Measurements from ENCODE around the gene MAP1LC3B.

MAP1LC3B gene

DNA sequence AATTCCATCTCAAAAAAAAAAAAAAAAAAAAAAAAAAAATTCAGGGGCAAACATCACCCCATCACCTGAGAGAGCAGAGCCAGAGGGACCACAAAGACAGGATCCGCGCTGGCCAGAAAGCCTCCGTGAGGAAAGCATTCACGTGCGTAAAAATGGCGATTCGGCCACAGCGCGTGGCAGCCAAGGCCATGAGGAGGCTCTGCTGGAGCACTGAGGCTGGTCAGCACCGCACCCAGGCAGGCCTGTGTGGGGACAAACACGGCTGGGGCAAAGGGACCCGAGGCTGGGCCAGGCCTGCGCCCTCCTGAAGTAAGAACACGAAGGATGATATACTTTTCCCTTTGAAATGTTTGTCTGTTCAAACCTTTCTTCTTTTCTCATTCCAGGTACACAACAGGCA, 45.2 kb downstream of the MAP1LC3B start:
- Histone ChIP-seq H3K27me3 (ENCODE audit: insufficient read depth, poor library complexity, severe bottlenecking) (no peaks in the 10 kb centered on the region), H3K27ac (replicated peaks) (no peak overlapping the region), H3K4me3 (replicated peaks; ENCODE audit: insufficient read depth, low read length) (no peak overlapping the region)
- DNase-seq (ENCODE audit: low read depth in 1 of 2, low spot score in 1 of 2) = no peak
- TF ChIP-seq POLR2AphosphoS5 (IDR thresholded peaks at IDR 0.05; ENCODE audit: low read depth) (no peak), SPI1 (IDR thresholded peaks at IDR 0.05; ENCODE audit: borderline replicate concordance, low read depth) (no peak), GABPA (IDR thresholded peaks at IDR 0.05; ENCODE audit: low read depth) (no peak)
- TF ChIP-seq, protein P1, sequence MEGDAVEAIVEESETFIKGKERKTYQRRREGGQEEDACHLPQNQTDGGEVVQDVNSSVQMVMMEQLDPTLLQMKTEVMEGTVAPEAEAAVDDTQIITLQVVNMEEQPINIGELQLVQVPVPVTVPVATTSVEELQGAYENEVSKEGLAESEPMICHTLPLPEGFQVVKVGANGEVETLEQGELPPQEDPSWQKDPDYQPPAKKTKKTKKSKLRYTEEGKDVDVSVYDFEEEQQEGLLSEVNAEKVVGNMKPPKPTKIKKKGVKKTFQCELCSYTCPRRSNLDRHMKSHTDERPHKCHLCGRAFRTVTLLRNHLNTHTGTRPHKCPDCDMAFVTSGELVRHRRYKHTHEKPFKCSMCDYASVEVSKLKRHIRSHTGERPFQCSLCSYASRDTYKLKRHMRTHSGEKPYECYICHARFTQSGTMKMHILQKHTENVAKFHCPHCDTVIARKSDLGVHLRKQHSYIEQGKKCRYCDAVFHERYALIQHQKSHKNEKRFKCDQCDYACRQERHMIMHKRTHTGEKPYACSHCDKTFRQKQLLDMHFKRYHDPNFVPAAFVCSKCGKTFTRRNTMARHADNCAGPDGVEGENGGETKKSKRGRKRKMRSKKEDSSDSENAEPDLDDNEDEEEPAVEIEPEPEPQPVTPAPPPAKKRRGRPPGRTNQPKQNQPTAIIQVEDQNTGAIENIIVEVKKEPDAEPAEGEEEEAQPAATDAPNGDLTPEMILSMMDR (IDR thresholded peaks at IDR 0.05; ENCODE audit: insufficient read depth, low read length) = no peak
- TF ChIP-seq, protein P2, sequence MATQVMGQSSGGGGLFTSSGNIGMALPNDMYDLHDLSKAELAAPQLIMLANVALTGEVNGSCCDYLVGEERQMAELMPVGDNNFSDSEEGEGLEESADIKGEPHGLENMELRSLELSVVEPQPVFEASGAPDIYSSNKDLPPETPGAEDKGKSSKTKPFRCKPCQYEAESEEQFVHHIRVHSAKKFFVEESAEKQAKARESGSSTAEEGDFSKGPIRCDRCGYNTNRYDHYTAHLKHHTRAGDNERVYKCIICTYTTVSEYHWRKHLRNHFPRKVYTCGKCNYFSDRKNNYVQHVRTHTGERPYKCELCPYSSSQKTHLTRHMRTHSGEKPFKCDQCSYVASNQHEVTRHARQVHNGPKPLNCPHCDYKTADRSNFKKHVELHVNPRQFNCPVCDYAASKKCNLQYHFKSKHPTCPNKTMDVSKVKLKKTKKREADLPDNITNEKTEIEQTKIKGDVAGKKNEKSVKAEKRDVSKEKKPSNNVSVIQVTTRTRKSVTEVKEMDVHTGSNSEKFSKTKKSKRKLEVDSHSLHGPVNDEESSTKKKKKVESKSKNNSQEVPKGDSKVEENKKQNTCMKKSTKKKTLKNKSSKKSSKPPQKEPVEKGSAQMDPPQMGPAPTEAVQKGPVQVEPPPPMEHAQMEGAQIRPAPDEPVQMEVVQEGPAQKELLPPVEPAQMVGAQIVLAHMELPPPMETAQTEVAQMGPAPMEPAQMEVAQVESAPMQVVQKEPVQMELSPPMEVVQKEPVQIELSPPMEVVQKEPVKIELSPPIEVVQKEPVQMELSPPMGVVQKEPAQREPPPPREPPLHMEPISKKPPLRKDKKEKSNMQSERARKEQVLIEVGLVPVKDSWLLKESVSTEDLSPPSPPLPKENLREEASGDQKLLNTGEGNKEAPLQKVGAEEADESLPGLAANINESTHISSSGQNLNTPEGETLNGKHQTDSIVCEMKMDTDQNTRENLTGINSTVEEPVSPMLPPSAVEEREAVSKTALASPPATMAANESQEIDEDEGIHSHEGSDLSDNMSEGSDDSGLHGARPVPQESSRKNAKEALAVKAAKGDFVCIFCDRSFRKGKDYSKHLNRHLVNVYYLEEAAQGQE (IDR thresholded peaks at IDR 0.05; ENCODE audit: insufficient replicate concordance, low read depth) = no peak

DNA sequence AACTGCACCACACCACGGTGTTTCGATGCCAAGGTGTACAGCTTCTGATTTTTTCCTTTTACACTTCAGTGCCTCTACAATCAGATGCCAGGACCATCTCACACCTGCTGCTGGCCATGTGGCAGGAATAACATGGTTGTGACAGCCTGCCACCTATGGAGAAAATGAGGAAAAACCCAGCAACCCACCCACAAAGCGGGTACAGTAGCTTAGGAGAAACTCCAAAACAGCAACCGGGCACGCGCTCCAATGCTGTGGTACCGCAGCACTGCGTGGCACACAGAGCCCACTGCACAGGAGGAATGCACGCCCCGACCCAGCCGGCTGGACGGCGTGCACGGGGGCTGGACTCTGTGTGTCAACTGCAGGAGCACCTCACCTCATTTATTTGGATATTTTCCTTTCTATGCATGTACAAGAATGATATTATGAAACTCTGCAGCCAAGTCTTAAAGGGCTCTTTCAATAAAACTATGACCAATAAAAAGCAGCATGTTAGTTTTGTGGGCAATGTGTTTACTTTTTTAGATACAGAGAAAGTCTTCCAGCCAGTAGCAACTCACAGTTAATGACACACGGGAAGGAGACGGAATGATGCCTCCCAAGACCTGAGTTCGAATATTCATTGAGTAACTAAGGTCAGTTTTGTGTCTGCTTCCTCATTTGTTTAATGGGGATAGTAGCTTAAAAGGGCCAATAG, 45.9 kb downstream of the MAP1LC3B start:
- Histone ChIP-seq H3K27me3 (ENCODE audit: insufficient read depth, poor library complexity, severe bottlenecking) (no peaks in the 10 kb centered on the region), H3K27ac (replicated peaks) (no peak overlapping the region), H3K4me3 (replicated peaks; ENCODE audit: insufficient read depth, low read length) (no peak overlapping the region)
- DNase-seq (ENCODE audit: low read depth in 1 of 2, low spot score in 1 of 2) = no peak
- TF ChIP-seq, protein P2 (IDR thresholded peaks at IDR 0.05; ENCODE audit: insufficient replicate concordance, low read depth) = no peak

DNA sequence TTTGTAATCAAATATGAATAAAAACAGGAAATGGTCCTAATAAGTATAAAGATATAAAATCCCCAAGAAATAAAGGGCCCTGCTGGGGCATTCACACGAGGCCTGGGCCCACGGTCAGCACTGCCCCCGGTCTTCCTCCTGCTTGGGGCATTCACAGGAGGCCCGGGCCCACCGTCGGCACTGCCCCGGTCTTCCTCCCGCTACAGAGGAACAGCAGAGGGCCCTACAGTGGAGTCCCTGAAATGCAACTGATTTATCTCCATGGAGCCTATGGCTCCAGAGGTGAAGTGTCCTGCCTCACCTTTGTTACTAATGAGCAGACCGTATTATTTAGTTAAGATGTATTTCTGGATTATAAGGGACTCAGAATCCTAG, 46.5 kb downstream of the MAP1LC3B start:
- no peaks in the 10 kb centered on the region for H3K27me3 ChIP-seq (ENCODE audit: insufficient read depth, poor library complexity, severe bottlenecking)
- H3K4me3 ChIP-seq (replicated peaks; ENCODE audit: insufficient read depth, low read length) = no peak overlapping the region
- H3K27ac ChIP-seq (replicated peaks) = no peak overlapping the region
- no peak for DNase-seq (ENCODE audit: low read depth in 1 of 2, low spot score in 1 of 2)
- TF ChIP-seq, protein P1 (IDR thresholded peaks at IDR 0.05; ENCODE audit: insufficient read depth, low read length) = no peak
- TF ChIP-seq SPI1 (IDR thresholded peaks at IDR 0.05; ENCODE audit: borderline replicate concordance, low read depth) (no peak), GABPA (IDR thresholded peaks at IDR 0.05; ENCODE audit: low read depth) (no peak), POLR2AphosphoS5 (IDR thresholded peaks at IDR 0.05; ENCODE audit: low read depth) (no peak)
- TF ChIP-seq, protein P2 (IDR thresholded peaks at IDR 0.05; ENCODE audit: insufficient replicate concordance, low read depth) = no peak

All from HL-60 (cell line).